ENCODE measurements around the gene F2RL3. TPM values are rescaled to one million over a fixed set of nuclear protein-coding genes. Genes with fewer than 3 reads are reported as not detected.

Gene F2RL3
- total RNA-seq, 1 donor, result not detected

- TF ChIP-seq CTCF (IDR thresholded peaks at IDR 0.05; ENCODE audit: insufficient read depth, low read length), result no peak
- peak overlapping the region; percentile 65 for H3K4me3 ChIP-seq (ENCODE audit: low read depth, low read length)
- no peak for DNase-seq (ENCODE audit: low read depth)
Measured at GRCh38 chr19:16897856-16898161, 9.0 kb downstream of the F2RL3 start.

GRCh38 chr19:16898361-16899015, 9.7 kb downstream of the F2RL3 start:
- no peak for TF ChIP-seq CTCF (IDR thresholded peaks at IDR 0.05; ENCODE audit: insufficient read depth, low read length)
- no peak overlapping the region for H3K4me3 ChIP-seq (ENCODE audit: low read depth, low read length)
- no peak for DNase-seq (ENCODE audit: low read depth)

- peak; percentile 31 for DNase-seq (ENCODE audit: low read depth)
- peak; percentile 68 for TF ChIP-seq CTCF (IDR thresholded peaks at IDR 0.05; ENCODE audit: insufficient read depth, low read length)
Measured at GRCh38 chr19:16899566-16900075, 10.8 kb downstream of the F2RL3 start.

GRCh38 chr19:16901491-16902175, 12.8 kb downstream of the F2RL3 start:
- DNase-seq (ENCODE audit: low read depth), result no peak
- no peak overlapping the region for H3K4me3 ChIP-seq (ENCODE audit: low read depth, low read length)
- no peak for TF ChIP-seq CTCF (IDR thresholded peaks at IDR 0.05; ENCODE audit: insufficient read depth, low read length)

More at GRCh38 chr19:16899566-16900075, 10.8 kb downstream of the F2RL3 start:
- H3K4me3 ChIP-seq (ENCODE audit: low read depth, low read length), result no peak overlapping the region

GRCh38 chr19:16902545-16902944, 13.7 kb downstream of the F2RL3 start:
- no peak for DNase-seq (ENCODE audit: low read depth)

GRCh38 chr19:16903347-16903746, 14.5 kb downstream of the F2RL3 start:
- H3K4me3 ChIP-seq (ENCODE audit: low read depth, low read length), result no peak overlapping the region
- DNase-seq (ENCODE audit: low read depth), result no peak
- TF ChIP-seq CTCF (IDR thresholded peaks at IDR 0.05; ENCODE audit: insufficient read depth, low read length), result no peak

More at GRCh38 chr19:16902545-16902944, 13.7 kb downstream of the F2RL3 start:
- no peak overlapping the region for H3K4me3 ChIP-seq (ENCODE audit: low read depth, low read length)
- no peak for TF ChIP-seq CTCF (IDR thresholded peaks at IDR 0.05; ENCODE audit: insufficient read depth, low read length)
